H1 (cell line): ENCODE measurements around the gene EFR3B. TPM values are rescaled to one million over a fixed set of nuclear protein-coding genes. Genes with fewer than 3 reads are reported as not detected.

ENCODE experiments used
- KDM1A ChIP-seq: fragments of 200-600, 300-600 bp; sonication (generic); IDR thresholded peaks from 2 replicates; pipeline ENCODE4 v1.7.1; 2016; ENCODE audit warnings: mild to moderate bottlenecking, low read length, borderline replicate concordance
- POLR2AphosphoS5 ChIP-seq: IDR thresholded peaks from 2 replicates; pipeline ENCODE4 v1.6.1; 2011; ENCODE audit warnings: low read depth, low read length
- polyA plus RNA-seq, 7 experiments: library from polyadenylated mRNA; depleted of rRNA in 3 of 7; stranded (reverse) in 5 of 7; unstranded in 2 of 7; fragments of >200 nt in 5 of 7; fragments of 200-250 nt in 2 of 7; gene quantifications; 1 replicate in 5 of 7; 2 replicates in 1 of 7; 4 replicates in 1 of 7; pipeline versions ENCODE4 v1.2.1 to v1.2.3, GENCODE V29; 2011 to 2013; ENCODE audit warnings: missing spikeins in 2 of 7, mixed read lengths in 2 of 7
- total RNA-seq: library from RNA; stranded (reverse); fragmentation: NEBNext Ultra II Directional; extraction: Animal tissue kit (Norgen Biotek cat#: 25700); gene quantifications from 2 replicates; pipeline ENCODE4 v1.2.1, GENCODE V29; 2021

The EFR3B gene
- total and polyA plus RNA-seq, 2 of the 8 experiments (the other 6 are each of a cell fraction or from before 2014, with no cell fraction given): 3.4 to 9.6 TPM

DNA sequence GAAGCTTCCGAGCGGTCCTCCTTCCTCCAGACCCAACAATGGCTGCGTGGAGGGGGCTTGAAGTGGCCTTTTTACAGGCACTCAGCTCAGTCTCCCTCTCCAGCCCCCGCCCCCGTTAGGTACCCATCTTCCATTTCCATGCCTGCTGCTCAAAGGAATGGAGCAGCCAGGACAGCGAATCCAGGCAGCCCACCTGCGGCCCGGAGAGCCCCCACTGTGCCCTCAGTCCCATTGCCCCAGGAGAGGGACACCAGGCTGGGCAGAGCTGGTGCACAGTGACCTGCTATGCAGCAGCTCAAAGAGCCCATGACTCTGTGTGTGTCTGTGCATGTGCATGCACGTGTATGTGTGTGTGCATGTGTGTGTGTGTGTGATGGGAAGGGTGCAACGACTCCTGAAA lies 137.1 kb downstream of the EFR3B start (continued):
- TF ChIP-seq POLR2AphosphoS5: no peak
- TF ChIP-seq KDM1A: no peak
